SK-N-SH treated with all-trans-retinoic acid at 6 μM for 48 hours (cell line): ENCODE data around the gene EYA4.

Source experiments
- ATAC-seq: fragments of 200-7000 bp; cut with Tn5 transposase; 3 replicates; pipeline ENCODE4 v1.9.1; 2020; ENCODE audit warnings: mild to moderate bottlenecking, moderate library complexity
- ARNTL ChIP-seq: fragments of 450-650 bp; formaldehyde crosslinking; IDR thresholded peaks from 2 replicates; pipeline ENCODE4 v1.5.0; 2020; ENCODE audit warnings: low read depth, mild to moderate bottlenecking, moderate library complexity, borderline replicate concordance
- BACH2 ChIP-seq: fragments of 250-450 bp; sonication (Bioruptor Pico); IDR thresholded peaks from 2 replicates; pipeline ENCODE4 v1.9.0; 2021; ENCODE audit warnings: mild to moderate bottlenecking, borderline replicate concordance
- CREB5 ChIP-seq: fragments of 250-450 bp; sonication (Bioruptor Pico); IDR thresholded peaks from 2 replicates; pipeline ENCODE4 v1.5.1; 2020; ENCODE audit warnings: low read depth, mild to moderate bottlenecking, moderate library complexity
- CSDC2 ChIP-seq: fragments of 250-450 bp; sonication (Bioruptor Pico); IDR thresholded peaks from 2 replicates; pipeline ENCODE4 v1.5.0; 2020; ENCODE audit warnings: mild to moderate bottlenecking, moderate library complexity
- ESRRG ChIP-seq: fragments of 250-450 bp; sonication (Bioruptor Pico); IDR thresholded peaks from 2 replicates; pipeline ENCODE4 v1.6.1; 2021; ENCODE audit warnings: mild to moderate bottlenecking
- GLIS3 ChIP-seq: fragments of 250-450 bp; sonication (Bioruptor Pico); IDR thresholded peaks from 2 replicates; pipeline ENCODE4 v1.5.0; 2020; ENCODE audit warnings: mild to moderate bottlenecking, moderate library complexity
- ISL1 ChIP-seq: fragments of 250-450 bp; sonication (Bioruptor Pico); IDR thresholded peaks from 2 replicates; pipeline ENCODE4 v2.1.2; 2022; ENCODE audit warnings: mild to moderate bottlenecking, moderate library complexity
- OSR1 ChIP-seq: fragments of 250-450 bp; sonication (Bioruptor Pico); IDR thresholded peaks from 2 replicates; pipeline ENCODE4 v1.8.0; 2022; ENCODE audit warnings: moderate library complexity, mild to moderate bottlenecking, inconsistent platforms
- PATZ1 ChIP-seq: fragments of 250-450 bp; sonication (Bioruptor Pico); IDR thresholded peaks from 2 replicates; pipeline ENCODE4 v1.8.0; 2020; ENCODE audit warnings: mild to moderate bottlenecking, moderate library complexity, borderline replicate concordance
- POU6F1 ChIP-seq: fragments of 250-450 bp; sonication (Bioruptor Pico); IDR thresholded peaks from 2 replicates; pipeline ENCODE4 v1.8.0; 2021; ENCODE audit warnings: low read depth, mild to moderate bottlenecking, moderate library complexity, borderline replicate concordance
- PPARA ChIP-seq: fragments of 250-450 bp; sonication (Bioruptor Pico); IDR thresholded peaks from 2 replicates; pipeline ENCODE4 v1.5.0; 2020; ENCODE audit warnings: mild to moderate bottlenecking, borderline replicate concordance
- RARB ChIP-seq: fragments of 250-450 bp; sonication (Bioruptor Pico); IDR thresholded peaks from 2 replicates; pipeline ENCODE4 v1.8.0; 2021; ENCODE audit warnings: mild to moderate bottlenecking, moderate library complexity
- SNAI2 ChIP-seq: fragments of 250-450 bp; sonication (Bioruptor Pico); IDR thresholded peaks from 2 replicates; pipeline ENCODE4 v1.5.0; 2020; ENCODE audit warnings: mild to moderate bottlenecking, moderate library complexity
- TCF4 ChIP-seq: fragments of 250-450 bp; sonication (Bioruptor Pico); IDR thresholded peaks from 2 replicates; pipeline ENCODE4 v1.8.0; 2021; ENCODE audit warnings: mild to moderate bottlenecking, moderate library complexity, borderline replicate concordance
- TOX ChIP-seq: fragments of 250-450 bp; sonication (Bioruptor Pico); IDR thresholded peaks from 2 replicates; pipeline ENCODE4 v1.8.0; 2021; ENCODE audit warnings: mild to moderate bottlenecking, moderate library complexity, borderline replicate concordance
- TSHZ2 ChIP-seq: fragments of 250-450 bp; sonication (Bioruptor Pico); IDR thresholded peaks from 2 replicates; pipeline ENCODE4 v1.5.0; 2020; ENCODE audit warnings: mild to moderate bottlenecking, moderate library complexity
- ZC3H10 ChIP-seq: fragments of 250-450 bp; sonication (Bioruptor Pico); IDR thresholded peaks from 2 replicates; pipeline ENCODE4 v1.5.1; 2021; ENCODE audit warnings: mild to moderate bottlenecking, moderate library complexity
- ZFP3 ChIP-seq: fragments of 250-450 bp; sonication (Bioruptor Pico); IDR thresholded peaks from 2 replicates; pipeline ENCODE4 v1.5.0; 2020; ENCODE audit warnings: mild to moderate bottlenecking, moderate library complexity
- ZFP30 ChIP-seq: fragments of 450-650 bp; formaldehyde crosslinking; IDR thresholded peaks from 2 replicates; pipeline ENCODE4 v1.5.0; 2022; ENCODE audit warnings: mild to moderate bottlenecking, moderate library complexity
- ZNF565 ChIP-seq: fragments of 450-650 bp; formaldehyde crosslinking; conservative IDR thresholded peaks from 2 replicates; pipeline ENCODE4 v1.5.0; 2020; ENCODE audit warnings: low read depth, mild to moderate bottlenecking, moderate library complexity
- ZNF70 ChIP-seq: fragments of 450-650 bp; formaldehyde crosslinking; IDR thresholded peaks from 2 replicates; pipeline ENCODE4 v1.5.0; 2020; ENCODE audit warnings: mild to moderate bottlenecking, moderate library complexity
- ZNF8 ChIP-seq: fragments of 450-650 bp; formaldehyde crosslinking; IDR thresholded peaks from 2 replicates; pipeline ENCODE4 v1.5.0; 2020; ENCODE audit warnings: mild to moderate bottlenecking, moderate library complexity

The EYA4 gene

GRCh38 chr6:133523816-133524215 is 282.7 kb downstream of the EYA4 start:
- TF ChIP-seq ZFP3 (CRISPR knock-in tag): no peak
- TF ChIP-seq GLIS3: no peak
- TF ChIP-seq ZNF70 (CRISPR knock-in tag): no peak
- TF ChIP-seq ESRRG (CRISPR knock-in tag): no peak
- no peak for TF ChIP-seq SNAI2 (CRISPR knock-in tag)
- TF ChIP-seq ZNF8: no peak
- TF ChIP-seq TOX (CRISPR knock-in tag): no peak
- TF ChIP-seq OSR1 (CRISPR knock-in tag): no peak
- TF ChIP-seq CSDC2 (CRISPR knock-in tag): no peak
- TF ChIP-seq TSHZ2 (CRISPR knock-in tag): no peak
- no peak for TF ChIP-seq RARB (CRISPR knock-in tag)
- TF ChIP-seq ZC3H10 (CRISPR knock-in tag): no peak
- no peak for TF ChIP-seq CREB5 (CRISPR knock-in tag)
- TF ChIP-seq BACH2 (CRISPR knock-in tag): no peak
- TF ChIP-seq ZFP30: no peak
- TF ChIP-seq ARNTL (CRISPR knock-in tag): no peak
- TF ChIP-seq, all 23 proteins: peak for 0
- ATAC-seq: no peak

- TF ChIP-seq TOX (CRISPR knock-in tag) (no peak), OSR1 (CRISPR knock-in tag) (no peak), ISL1 (no peak), ZFP30 (no peak), POU6F1 (CRISPR knock-in tag) (no peak), TCF4 (CRISPR knock-in tag) (no peak), ZFP3 (CRISPR knock-in tag) (no peak), PPARA (CRISPR knock-in tag) (no peak), PATZ1 (CRISPR knock-in tag) (no peak), SNAI2 (CRISPR knock-in tag) (no peak), ZNF70 (CRISPR knock-in tag) (no peak)
- ATAC-seq: no peak
Observed at GRCh38 chr6:133526436-133526835, 285.3 kb downstream of the EYA4 start.

GRCh38 chr6:133528566-133528965 is 287.4 kb downstream of the EYA4 start:
- ATAC-seq: no peak
- TF ChIP-seq SNAI2 (CRISPR knock-in tag) (no peak), ZNF565 (CRISPR knock-in tag) (no peak), TSHZ2 (CRISPR knock-in tag) (no peak), CREB5 (CRISPR knock-in tag) (no peak), POU6F1 (CRISPR knock-in tag) (no peak), GLIS3 (no peak), OSR1 (CRISPR knock-in tag) (no peak), CSDC2 (CRISPR knock-in tag) (no peak), PPARA (CRISPR knock-in tag) (no peak), BACH2 (CRISPR knock-in tag) (no peak), ZNF70 (CRISPR knock-in tag) (no peak), PATZ1 (CRISPR knock-in tag) (no peak)
